GM21526 (cell line): ENCODE data around the gene MYCBPAP.
A peak's percentile ranks its signal among the peaks of the same experiment; 100 is the strongest.

Source experiments
- ATAC-seq: cut with Tn5 transposase; IDR thresholded peaks from one replicate; pipeline ENCODE4 v1.9.1; 2021; ENCODE audit warnings: moderate library complexity; ENCODE audit not compliant: unreplicated experiment, low FRiP score

The MYCBPAP gene

DNA sequence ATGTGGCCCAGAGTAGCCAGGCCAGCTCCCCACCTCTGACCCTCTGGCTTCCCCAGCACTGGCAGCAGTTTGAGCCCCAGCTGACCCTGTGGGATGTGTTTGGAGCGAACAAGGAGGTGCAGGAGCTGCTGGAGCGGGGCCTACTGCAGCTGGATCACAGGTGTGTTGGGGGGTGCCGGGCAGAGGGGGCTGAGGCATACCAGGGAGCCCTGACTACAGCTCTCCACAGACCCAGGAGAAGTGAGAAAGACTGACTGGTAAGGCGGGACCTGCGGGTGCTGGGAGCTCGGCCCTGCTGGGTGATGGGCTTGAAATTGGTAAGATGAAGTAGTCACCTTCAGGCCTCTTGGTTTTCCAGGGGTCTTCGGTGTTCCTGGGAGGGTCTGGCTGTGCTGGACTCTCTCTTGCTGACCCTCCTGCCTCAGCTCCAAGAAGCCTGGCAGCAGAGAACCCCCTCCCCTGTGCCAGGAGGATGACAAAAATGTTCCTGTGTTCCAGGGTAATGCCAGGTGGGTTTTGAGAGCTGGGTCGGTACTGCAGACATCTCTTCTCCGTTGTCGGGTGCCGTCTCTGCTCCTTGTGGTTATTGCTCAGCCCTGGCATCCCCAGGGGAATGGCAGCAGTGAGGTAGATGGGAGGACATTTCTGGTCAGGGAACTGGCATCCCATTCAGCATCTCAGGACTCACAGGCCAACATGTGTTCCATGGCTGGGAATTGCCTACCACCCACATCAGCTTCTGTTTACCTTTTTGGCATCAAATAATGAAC is 23.7 kb upstream of the MYCBPAP start:
- no peak for ATAC-seq

DNA sequence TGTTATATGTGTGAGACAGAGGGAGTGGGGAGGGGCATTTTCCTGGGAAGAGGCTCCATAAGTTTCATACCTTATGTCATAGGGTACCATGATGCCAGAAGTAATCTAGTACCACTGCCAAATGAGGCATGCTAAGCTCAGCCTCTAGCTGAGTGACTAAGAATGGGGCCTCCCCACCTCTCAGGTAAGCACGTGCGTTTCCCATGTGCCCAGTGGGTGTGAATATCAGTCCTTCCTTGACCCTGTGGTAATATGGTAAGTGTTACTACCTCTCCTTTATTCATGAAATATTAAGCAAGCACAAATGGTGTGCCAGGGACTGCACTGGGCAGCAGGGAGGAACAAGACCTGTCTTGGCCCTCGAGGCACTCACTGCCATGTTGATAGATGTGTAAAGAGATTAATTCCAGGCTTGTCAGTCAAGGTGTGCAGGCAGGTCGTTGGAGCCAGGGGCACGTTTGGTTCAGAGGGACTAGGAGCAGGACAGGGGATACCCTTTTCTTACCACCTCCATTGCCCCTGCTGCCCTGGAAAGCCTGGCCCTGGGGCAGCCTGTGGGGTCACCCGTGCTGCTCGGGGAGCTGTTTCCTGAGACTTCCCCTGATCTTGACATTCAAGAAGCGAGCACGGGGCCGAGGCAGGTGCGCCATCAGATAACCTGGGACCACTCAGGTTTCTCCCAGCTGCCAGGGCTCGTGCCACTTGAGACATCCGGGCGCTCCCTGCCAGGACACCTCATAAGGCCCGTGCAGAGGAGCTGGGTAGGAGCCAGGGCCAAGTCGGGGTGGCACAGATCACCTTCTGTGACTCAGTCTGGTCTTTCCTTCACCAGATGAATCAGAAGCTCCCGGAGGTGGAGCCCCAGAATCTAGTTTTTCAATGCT is 20.8 kb upstream of the MYCBPAP start:
- no peak for ATAC-seq

DNA sequence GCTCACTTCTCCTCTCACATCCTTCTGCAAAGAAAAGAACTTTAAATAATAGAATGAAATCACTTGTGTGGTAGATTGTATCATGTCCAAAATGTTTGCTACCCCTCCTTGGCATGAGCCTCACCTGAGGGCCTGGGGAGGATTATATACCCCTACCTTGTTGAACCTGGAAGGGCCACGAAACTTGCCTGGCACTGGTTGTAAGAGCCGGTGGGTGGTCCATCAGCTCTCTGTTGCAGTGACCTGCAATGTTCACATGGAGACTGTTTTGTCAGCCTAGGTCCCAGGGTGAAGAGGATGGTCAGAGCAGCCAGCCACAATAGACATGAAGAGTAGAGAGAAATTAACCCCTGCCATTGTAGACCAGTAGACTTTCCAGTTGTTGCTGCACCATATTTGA is 19.4 kb upstream of the MYCBPAP start:
- no peak for ATAC-seq

DNA sequence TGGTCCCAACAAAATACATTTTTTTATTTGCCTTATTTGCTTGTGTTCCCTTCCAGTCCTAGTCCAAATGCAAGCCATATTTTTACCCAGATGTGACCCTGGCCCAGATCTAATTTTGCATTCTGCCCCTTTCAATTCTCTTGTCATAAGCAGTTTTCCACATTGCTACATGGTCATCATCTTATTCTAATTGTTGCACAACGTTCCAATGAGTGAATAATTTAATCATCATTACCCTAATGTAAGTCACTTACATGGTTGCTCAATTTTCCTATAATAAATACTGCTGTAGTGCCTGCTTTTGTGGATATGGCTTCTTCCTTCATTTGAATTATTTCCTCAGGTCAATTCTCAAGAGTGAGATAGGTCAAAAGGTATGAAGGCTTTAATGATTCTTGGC is 16.7 kb upstream of the MYCBPAP start:
- no peak for ATAC-seq

DNA sequence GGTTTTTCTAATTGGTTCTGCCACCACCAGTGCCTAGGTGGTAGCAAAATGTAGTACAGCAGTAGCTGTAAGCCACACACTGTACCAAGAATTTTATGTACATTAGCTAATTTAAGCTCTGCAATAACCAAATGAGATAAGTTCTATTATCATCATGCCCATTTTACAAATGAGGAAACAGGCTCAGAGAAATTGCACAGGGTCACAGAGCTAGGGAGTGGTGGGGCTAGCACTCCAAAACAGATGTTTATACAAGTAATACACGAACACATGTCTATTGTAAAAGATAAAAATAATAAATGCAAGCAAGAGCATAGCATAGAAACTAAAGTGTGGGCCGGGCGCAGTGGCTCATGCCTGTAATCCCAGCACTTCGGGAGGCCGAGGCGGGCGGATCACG is 16.0 kb upstream of the MYCBPAP start:
- ATAC-seq, result no peak

DNA sequence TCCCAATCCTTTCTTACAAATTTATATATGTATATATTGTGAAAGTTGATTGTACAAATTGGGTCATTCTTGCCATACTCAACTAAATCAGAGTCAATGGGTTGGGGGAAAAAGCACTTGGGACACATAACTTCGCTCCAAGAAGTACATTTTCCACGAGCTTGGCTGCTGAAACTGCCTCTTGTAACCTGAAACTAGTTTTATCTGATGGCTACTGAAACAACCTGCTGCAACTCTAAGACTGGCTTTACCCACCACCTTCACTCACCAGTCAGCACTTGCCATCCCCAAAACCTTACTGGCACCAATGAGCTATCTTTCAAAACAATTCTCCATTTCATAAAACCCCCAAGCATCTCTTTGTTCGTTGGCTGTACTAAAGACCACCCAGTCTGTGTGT is 14.5 kb upstream of the MYCBPAP start:
- ATAC-seq, result no peak

DNA sequence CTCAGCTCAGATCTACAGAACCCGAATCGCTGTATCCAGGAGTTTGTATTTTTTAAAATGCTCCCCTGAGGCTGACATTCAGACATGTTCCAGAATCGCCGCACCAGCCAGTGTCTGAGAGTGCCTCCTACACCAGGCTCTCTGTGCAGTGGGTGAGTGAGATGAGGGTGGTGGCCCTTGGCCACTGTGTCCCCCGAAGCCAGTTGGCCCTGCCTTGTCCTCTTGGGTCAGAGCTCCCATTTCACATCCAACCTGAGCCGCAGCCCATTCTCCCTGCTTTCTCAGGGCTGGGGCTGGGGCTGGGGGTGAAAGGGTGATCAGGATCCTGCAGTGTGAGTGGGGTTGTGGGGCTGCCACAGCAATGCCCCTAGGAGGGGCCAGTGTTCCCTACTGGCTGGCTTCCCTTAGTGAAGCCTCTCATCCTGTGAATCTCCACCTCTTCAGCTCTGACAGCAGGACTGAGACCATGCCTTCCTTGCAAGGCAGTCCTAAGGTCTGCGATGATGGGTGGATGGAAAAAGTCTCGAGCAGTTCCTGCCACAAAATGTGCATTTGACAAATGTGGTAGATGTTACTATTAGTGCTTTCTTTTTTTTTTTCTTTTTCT is 12.9 kb upstream of the MYCBPAP start:
- no peak for ATAC-seq

DNA sequence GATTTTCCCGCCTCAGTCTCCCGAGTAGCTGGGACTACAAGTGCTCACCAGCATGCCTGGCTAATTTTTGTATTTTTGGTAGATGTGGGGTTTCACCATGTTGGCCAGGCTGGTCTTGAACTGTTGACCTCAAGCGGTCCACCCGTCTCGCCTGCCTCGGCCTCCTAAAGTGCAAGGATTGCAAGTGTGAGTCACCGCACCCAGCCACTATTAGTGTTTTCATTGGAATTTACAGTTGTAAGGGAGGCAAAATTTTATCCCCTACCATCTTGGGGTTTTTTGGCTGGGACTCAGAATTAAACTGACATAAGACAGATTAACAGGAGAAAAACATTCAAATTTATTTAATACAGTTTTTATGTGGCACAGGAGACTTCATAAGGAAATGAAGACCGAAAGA is 12.3 kb upstream of the MYCBPAP start:
- no peak for ATAC-seq

DNA sequence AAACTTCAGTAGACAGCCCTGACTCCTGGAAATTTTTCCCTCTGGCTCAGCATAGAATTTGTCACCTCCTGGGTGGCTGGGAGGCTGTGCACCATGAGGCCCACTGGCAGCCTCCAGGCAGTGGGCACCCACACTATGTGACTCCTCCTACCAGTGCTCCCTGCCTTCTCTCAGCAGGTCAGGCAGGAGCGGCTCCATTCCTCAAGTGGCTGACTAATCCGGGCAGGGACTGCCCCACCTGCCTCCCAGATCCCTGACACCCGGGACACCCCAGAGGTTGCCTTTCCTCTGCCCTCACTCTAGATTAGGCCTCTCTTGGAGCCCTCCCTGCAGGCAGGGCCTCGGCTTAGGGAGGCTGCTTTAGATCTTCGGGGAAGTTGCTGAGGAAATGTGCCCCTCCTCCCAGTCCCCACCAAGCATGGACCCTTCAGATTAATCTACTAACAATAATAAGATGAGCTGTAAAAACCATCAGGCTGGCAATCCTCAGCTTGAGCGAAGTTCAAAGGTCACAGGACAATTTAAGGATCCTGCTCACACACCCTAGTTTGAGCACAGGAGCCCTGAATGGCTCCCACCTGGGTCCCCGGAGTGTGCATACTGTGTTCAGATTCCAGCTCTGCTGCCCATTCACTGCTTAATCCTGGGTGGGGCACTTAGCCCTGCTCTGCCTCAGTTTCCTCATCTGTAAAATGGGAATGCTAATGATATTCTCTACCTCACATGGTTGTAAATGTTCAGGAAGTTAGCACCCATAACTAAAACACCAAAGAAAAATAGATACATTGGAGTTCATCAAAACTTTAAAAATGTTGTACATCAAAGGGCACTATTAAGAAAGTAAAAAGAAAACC is 10.0 kb upstream of the MYCBPAP start:
- no peak for ATAC-seq

DNA sequence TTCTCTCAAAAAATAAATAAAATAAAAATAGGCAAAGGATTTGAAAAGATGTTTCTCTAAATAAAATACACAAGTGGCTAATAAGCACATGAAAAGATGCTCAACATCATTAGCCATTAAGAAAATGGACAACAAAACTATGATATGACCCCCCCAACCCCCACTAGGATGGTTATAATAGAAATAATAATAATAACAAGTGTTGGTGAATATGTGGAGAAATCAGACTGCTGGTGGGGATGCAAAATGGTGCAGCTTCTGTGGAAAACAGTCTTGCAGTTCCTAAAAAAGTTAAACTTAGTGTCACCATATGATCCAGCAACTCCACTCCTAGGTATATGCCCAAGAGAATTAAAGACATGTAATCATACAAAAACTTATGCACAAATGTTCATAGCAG is 9.0 kb upstream of the MYCBPAP start:
- no peak for ATAC-seq

DNA sequence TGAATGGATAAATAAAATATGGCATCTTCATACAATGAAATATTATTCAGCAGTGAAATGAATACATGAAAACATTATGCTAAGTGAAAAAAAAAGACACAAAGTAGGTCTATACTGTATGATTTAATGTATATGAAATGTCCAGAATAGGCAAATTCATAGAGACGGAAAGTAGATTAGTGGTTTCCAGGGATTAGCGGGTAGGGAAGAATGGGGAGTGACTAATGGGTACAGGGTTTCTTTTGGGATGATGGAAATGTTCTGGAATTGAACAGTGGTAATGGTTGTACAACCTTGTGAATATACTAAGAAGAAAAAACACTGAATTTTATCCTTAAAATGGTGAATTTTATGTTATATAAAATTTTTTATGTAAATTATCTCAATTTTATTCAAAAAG is 8.5 kb upstream of the MYCBPAP start:
- ATAC-seq, result no peak

DNA sequence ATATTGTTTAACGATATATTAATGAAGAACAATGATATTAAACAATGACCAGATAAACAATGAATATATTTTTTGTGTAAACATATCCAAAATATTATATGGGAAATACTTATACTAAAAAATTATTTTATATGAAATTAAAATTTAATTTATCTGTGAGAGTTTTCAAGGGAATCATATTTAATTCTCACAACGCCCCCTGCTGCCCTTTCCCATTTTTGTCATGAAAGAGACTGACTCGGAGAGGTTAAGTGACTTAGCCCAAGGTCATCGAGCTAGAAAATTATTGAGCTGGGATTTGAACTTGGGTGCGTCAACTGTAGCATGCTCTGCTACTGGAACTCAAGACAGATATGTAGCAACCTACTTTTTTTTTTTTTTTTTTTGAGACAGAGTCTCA is 7.2 kb upstream of the MYCBPAP start:
- ATAC-seq, result no peak

DNA sequence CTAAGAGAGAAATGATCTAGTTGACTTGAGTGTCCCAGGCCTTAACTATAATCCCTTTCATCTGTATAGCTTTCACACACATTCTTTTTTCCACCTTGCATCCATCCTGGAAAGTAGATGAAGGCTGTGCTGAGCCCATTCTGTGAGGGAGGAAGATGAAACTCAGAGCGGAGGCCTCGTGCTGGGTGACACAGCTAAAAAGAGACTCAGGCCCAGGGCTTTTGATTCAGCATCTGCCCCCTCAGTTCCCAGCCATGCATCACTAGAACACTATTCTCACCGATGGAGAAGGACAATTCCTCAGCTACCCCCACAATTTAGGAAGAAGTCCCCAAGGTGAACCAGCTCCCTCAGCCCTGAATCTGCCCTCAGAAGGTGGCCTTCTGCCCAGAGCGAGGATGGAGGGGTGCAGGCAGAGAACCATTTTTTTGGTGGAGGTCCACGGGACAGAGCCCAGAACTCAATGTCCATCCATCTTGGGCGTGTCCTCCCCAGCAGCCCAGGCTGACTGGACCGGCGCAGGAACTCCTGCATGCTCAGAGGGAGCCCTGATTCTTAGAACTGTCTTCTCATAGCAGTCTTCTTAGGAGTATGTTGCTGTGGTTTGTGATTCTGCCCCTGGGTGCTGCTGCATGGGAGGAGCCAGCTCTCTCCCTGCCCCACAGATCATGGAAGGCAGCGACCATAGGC is 5.8 kb upstream of the MYCBPAP start:
- ATAC-seq, result no peak

DNA sequence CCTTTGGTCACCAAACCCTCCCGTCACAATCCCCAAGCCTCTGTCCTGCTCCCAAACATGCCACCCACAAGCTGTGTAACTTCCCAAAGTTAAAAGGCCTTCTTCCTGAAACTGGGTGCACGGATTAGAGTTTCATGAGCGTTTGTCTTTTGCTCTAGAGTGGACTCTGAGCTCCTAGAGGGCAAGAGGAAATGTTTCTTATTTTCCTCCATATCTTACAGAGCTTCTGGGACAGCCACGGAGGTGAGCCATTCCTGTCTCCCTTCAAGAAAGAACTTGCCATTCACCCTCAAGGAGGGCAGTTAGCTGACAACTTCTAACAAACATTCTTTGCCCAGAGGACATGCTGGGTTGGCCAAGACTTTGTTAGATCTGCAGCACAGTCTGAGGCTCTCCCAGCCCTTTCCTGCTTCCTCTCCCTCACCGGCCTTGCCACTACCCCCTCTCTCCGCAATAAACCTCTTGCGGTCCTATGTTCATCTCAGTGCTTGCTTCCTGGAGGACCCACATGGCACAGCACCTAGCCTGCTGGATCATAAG is 2.6 kb upstream of the MYCBPAP start:
- no peak for ATAC-seq

DNA sequence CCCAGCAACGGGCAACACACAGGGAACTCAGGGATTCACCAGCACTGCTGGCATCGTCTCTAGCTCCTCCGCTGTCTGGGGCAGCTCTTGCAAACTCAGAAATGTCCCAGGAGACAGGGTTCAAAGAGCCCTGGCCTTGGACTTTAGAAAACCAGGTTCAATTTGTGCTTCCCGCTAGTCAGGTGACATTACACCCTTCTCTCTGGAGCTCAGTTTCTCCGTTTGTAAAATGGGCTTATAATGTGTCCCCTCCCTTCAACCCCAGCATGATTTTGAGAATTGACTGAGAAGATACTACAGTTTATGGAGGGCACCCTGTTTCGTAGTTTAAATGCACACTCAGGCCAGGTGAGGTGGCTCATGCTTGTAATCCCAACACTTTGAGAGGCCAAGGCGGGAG is 1.9 kb upstream of the MYCBPAP start:
- ATAC-seq, result no peak

DNA sequence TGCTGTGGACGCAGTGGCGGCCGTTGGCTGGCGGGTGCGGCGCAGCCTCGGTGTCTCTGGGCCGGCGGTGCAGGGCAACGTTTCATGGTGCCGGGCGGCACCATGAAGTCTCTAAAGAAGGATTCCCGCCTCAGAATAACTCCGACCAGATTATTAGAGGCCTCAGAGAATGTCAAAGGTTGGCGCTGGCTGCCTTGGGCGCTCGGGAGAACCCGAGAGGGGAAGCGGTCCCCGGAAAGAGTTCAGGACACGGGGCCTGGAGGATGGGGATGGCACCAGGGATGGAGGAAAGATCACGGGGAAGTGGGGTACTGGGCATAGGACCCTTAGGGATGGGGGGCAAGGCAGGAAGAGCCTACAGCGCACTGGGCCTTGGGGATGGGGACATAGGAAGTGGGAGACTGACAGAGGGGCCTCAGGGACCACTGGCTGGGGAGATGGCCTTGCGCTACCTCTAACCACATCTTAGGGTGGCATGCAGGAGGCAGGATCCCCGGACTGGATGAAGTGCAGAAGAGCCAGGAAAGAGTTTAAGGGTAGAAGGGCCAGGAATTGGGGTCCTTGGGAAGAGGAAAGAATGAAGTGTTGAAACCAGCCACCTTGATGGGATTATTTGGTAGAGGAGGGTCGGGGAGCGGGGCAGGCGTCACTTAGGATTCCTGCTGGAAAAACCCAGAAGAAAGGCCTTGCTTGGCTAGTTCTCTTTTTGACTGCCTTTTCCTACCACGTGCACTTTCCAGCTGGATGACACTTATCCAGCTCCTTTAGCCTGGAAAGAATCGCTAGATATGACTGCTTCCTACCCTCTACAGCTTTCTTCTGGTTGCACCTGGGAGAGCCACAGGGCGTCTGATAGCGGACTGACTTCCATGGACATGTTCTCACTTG is 578 bp downstream of the MYCBPAP start:
- no peak for ATAC-seq

DNA sequence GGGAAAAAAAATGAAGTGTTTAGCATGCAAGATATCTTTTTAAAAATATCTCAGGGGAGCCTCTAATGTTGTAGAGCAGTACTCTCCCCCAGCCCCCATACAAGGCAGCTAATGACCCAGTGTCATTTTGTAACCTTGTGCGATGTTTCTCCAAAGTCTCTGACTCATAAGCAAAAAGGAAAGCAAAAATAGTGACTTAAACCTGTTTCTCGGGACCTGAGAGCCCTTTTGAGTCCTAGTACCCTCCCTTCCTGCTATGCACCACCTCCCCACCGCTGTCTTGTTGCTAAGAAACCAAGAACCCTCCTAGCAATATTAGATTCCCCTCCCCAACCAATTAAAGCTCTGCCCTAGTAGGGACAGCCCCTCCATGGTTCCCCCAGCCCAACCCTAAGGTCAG is 2.8 kb downstream of the MYCBPAP start:
- peak; percentile 66 for ATAC-seq

DNA sequence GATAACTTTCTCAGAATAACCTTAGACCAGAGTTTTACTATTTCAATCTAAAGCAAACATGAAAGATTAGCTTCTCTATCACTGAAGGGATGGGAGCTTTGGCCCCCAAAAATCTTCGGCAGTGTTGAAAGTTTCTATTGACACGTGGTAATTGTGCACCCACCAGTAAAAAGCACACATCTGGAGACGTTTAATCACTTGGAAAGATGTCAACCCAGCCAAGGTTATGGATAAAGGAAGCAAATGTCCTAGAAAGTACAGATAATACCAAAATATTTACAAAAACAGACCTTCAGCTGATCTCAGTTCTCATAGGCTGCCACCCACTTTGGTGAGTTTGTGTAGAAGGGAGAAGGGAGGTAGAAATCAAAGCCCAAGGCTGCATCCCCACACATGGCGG is 5.3 kb downstream of the MYCBPAP start:
- no peak for ATAC-seq

DNA sequence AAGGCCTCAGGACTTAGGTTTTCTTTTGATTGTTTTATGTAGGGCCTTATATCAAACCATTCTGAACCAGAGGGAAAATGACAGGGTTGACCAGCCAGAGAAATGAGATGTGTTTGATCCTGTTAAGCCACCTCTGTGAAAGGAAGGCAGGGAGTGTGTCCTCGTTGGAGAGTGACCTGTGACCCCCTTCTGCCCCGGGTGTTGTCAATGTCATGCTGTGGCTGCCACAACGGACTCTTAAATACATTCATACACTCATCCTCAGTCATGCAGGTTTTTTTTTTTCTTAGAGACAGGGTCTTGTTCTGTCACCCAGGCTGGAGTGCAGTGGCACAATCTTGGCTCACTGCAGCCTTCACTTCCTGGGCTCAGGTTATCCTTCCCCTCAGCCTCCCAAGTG is 6.1 kb downstream of the MYCBPAP start:
- ATAC-seq, result no peak
